D341Med (cell line): ENCODE data around the gene PHTF2.
"Not testable (repeated sequence)": the region's sequence is repeated elsewhere in the genome, so short reads cannot be mapped to it uniquely, and the experiment has no call there.

ENCODE experiments used
- DNase-seq: peaks from one replicate; pipeline ENCODE4 v3.0.0; 2012; ENCODE audit warnings: low spot score

Gene PHTF2

GRCh38 chr7:77989981-77990566, 191.5 kb downstream of the PHTF2 start:
- DNase-seq = no peak

- DNase-seq = no peak
Observed at GRCh38 chr7:77991656-77992055, 193.1 kb downstream of the PHTF2 start.

GRCh38 chr7:77993838-77994237, 195.3 kb downstream of the PHTF2 start:
- DNase-seq = no peak

GRCh38 chr7:77995717-77996116, 197.1 kb downstream of the PHTF2 start:
- peak; percentile 49 for DNase-seq

GRCh38 chr7:77999168-77999567, 200.6 kb downstream of the PHTF2 start:
- not testable (repeated sequence) for DNase-seq

- no peak for DNase-seq
Observed at GRCh38 chr7:78002021-78002420, 203.4 kb downstream of the PHTF2 start.

- DNase-seq = no peak
Observed at GRCh38 chr7:78002715-78003114, 204.1 kb downstream of the PHTF2 start.

GRCh38 chr7:78006063-78006755, 207.6 kb downstream of the PHTF2 start:
- no peak for DNase-seq
